GM18526 (cell line): Measurements from ENCODE around the gene SOX12.

Experiments used
- POLR2A ChIP-seq: IDR thresholded peaks from 3 replicates; pipeline ENCODE4 v1.6.1; 2011; ENCODE audit not compliant: insufficient read length; ENCODE audit errors: extremely low read depth

The SOX12 gene

GRCh38 chr20:297098-297924 lies 28.0 kb upstream of the SOX12 start, which contains the start of gene ZCCHC3:
ZCCHC3 (plus strand) TSS chr20:297570; CDS start chr20:297587, 17 bp downstream.
- peak; percentile 83 for TF ChIP-seq POLR2A

DNA sequence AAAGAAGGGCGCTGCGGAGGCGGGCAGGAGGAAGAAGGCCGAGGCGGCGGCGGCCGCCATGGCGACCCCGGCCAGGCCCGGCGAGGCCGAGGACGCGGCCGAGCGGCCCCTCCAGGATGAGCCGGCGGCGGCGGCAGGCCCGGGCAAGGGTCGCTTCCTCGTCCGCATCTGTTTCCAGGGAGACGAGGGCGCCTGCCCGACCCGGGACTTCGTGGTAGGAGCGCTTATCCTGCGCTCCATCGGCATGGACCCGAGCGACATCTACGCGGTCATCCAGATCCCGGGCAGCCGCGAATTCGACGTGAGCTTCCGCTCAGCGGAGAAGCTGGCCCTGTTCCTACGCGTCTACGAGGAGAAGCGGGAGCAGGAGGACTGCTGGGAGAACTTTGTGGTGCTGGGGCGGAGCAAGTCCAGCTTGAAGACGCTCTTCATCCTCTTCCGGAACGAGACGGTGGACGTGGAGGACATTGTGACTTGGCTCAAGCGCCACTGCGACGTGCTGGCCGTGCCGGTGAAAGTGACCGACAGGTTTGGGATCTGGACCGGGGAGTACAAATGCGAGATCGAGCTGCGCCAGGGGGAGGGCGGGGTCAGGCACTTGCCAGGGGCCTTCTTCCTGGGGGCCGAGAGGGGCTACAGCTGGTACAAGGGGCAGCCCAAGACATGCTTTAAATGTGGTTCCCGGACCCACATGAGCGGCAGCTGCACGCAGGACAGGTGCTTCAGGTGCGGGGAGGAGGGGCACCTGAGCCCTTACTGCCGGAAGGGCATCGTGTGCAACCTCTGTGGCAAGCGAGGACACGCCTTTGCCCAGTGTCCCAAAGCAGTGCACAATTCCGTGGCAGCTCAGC lies 27.2 kb upstream of the SOX12 start:
- TF ChIP-seq POLR2A = peak; percentile 41

GRCh38 chr20:298776-299391 lies 26.5 kb upstream of the SOX12 start:
- TF ChIP-seq POLR2A = no peak

GRCh38 chr20:300345-300990 lies 24.9 kb upstream of the SOX12 start:
- TF ChIP-seq POLR2A = no peak

GRCh38 chr20:301886-302848 lies 23.2 kb upstream of the SOX12 start:
- TF ChIP-seq POLR2A = no peak

- no peak for TF ChIP-seq POLR2A
Observed at GRCh38 chr20:305745-306144, 19.6 kb upstream of the SOX12 start.

GRCh38 chr20:308427-309038 lies 16.8 kb upstream of the SOX12 start:
- no peak for TF ChIP-seq POLR2A

DNA sequence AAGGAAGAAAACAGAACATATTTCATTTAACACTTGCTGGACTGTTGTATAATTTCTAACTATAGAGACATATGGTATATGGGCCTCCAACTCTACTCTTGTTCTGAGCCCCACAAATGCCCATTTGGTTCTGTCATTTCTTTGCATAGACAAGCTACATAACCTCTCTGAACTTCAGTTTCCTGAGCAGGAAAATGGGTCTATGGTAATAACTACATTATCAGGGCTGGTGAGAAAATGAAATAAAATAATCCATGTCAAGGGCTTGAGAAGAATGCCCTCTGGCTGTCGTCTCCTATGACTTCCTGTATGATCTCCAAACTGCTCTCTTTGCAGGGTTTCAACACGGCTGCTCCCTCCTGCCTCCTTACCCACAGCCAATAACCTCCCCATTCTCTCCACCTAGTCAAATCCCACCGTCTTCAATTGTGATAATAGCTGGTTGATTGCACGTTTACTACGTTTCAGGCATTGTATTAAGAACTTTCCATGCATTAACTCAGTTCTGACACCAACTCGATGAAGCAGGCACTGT lies 16.0 kb upstream of the SOX12 start:
- no peak for TF ChIP-seq POLR2A

GRCh38 chr20:309841-310644 lies 15.3 kb upstream of the SOX12 start:
- no peak for TF ChIP-seq POLR2A

DNA sequence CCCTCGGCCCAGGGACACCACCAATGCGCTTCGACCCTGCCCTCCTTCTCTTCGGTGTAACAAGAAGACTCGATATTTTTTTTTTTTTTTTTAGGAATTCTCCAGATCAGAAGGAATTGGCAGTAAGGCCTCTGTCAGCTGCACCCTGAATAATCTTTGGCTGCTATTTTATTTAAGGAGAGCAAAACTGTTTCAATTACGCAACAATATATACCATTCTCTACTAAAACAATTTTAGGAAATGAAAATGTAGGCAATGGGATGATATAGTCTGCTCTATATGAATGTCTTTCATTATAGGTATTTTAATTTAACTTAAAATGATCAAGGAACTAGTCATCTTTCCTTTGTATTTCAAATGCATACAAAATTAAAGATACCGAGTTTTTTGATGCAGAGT lies 14.7 kb upstream of the SOX12 start:
- TF ChIP-seq POLR2A = no peak

DNA sequence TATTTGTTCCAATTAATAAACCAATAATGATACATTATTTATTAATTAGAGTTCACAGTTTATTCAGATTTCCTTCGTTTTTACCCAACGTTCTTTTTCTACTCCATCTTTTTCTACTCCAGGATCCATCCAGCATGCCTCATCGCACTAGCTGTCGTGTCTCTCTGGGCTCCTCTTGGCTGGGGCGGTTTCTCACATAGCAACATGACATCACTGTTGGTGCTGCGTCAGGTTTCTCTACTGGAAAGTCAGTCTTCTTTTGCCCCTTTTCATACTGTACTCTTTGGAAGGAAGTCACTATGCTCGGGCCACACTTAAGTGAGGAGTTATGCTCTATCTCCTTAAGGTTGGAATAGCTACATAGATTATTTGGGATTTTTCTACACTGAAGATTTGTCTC lies 13.7 kb upstream of the SOX12 start:
- TF ChIP-seq POLR2A = no peak

- TF ChIP-seq POLR2A = no peak
Observed at GRCh38 chr20:312067-312466, 13.3 kb upstream of the SOX12 start.

DNA sequence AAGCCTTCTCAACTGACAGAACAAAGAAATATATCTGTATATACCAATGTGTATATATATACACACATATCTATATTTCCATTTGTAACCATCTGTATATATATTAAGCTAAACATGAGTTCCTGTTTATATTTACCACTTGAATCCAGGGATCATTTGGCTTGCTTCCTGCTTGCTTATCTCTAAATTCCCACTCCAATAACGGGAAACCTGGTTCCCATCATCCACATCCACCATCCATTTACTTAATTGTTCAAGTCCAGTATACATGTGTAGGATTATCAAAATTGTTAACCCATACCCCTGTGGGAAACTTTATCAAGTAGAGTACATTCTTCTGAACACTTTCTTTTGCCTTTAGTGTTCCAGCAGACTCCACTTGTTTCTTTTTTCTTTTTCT lies 12.5 kb upstream of the SOX12 start:
- TF ChIP-seq POLR2A = no peak
